Activated CD8-positive, alpha-beta memory T cell treated with anti-CD3 and anti-CD28 coated beads, Interleukin-2, amount 10 ng/mL, durations not matched to agents 7 days and 5 days (primary cell): Measurements from ENCODE around the gene LHPP. TPM values are rescaled to one million over a fixed set of nuclear protein-coding genes. Genes with fewer than 3 reads are reported as not detected.

Experiments
- ATAC-seq: fragments of 150-1000 bp; cut with Tn5 transposase; one replicate; pipeline ENCODE4 v1.10.0; 2021; ENCODE audit warnings: moderate library complexity
- CTCF ChIA-PET: fragments of 350-600 bp; sonication (Branson Sonifier 250); formaldehyde crosslinking; loops from one replicate; lab custom pipeline; 2021; ENCODE audit warnings: antibody characterized with exemption; lab: Charles Lee
- DNase-seq: peaks from one replicate; pipeline ENCODE4 v3.0.0-alpha.2; 2020
- H3K27ac Mint-ChIP-seq: one replicate; pipeline ENCODE4 v1.8.0; 2021; ENCODE audit warnings: mild to moderate bottlenecking, mixed read lengths
- H3K27me3 Mint-ChIP-seq: one replicate; pipeline ENCODE4 v1.8.0; 2021; ENCODE audit warnings: mixed read lengths
- H3K36me3 Mint-ChIP-seq: one replicate; pipeline ENCODE4 v1.8.0; 2021; ENCODE audit warnings: mild to moderate bottlenecking, mixed read lengths
- H3K4me1 Mint-ChIP-seq: one replicate; pipeline ENCODE4 v1.8.0; 2021; ENCODE audit warnings: mixed read lengths
- H3K4me3 Mint-ChIP-seq: one replicate; pipeline ENCODE4 v1.8.0; 2021; ENCODE audit warnings: mild to moderate bottlenecking, moderate library complexity, mixed read lengths
- H3K9me3 Mint-ChIP-seq: one replicate; pipeline ENCODE4 v1.8.0; 2022; ENCODE audit warnings: low read depth, mixed read lengths
- total RNA-seq, 2 experiments: library from RNA; stranded (reverse); gene quantifications; one replicate each; pipeline ENCODE4 v1.2.3, GENCODE V29; 2021

Gene LHPP
- total RNA-seq, 2 experiments from 2014 or later, result 10.6 to 16.7 TPM

DNA sequence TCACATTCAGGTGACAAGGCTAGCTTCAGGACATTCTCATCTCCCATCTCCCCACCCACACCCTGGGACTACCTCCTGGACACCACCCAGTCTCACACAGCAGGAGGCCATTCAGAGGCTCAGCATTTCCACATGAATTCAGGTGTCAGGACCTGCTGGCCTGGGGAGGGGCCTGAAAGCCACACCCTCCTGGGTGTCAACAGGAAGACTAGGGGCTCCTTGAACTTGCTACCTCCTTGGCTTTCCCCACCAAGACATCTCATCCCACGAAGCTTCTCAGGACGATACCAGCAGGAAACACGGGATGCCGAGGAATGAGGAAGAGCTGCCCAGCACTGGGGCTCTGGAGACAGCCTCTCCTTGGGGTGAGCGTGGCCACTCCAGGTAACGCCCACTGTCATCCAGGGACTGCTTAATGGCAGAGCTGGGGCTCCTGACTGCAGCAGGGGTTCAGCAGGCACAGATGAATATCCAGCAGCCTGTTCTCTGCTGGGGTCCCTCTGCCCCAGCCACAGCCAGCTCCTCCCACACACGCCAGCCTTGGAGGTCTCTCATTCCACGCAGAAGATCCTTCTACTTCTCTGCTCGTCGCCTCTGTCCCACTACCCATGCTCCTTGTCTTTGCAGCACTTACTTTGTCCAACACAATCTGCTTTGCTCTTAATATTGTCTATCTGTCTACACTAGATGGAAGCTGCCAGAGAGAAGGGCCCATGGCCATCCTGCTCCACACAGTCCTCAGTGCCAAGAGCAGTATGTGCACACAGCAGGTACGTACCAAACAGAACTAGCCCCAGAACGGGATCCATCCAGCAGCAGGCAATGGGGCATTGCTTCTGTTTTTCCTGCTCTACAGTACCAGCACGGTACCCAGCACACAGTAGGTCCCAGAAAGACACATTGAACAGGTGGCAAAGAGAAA lies 193.8 kb downstream of the LHPP start:
- ATAC-seq (no peak), DNase-seq (no peak)
- Mint-ChIP-seq H3K9me3 (no peaks in the 10 kb centered on the region), H3K4me1 (peaks cover 82% of the 10 kb centered on the region), H3K36me3 (peaks cover 10% of the 10 kb centered on the region), H3K27me3 (no peaks in the 10 kb centered on the region), H3K4me3 (no peak overlapping the region), H3K27ac (peak overlapping the region; percentile 11)
- CTCF ChIA-PET, result interaction anchor here (0.7 to 3.6 kb wide), 5 partner anchors 9 to 171 kb away, joined by 3 to 24 read pairs (median 3); no protein-coding TSS in a partner anchor

DNA sequence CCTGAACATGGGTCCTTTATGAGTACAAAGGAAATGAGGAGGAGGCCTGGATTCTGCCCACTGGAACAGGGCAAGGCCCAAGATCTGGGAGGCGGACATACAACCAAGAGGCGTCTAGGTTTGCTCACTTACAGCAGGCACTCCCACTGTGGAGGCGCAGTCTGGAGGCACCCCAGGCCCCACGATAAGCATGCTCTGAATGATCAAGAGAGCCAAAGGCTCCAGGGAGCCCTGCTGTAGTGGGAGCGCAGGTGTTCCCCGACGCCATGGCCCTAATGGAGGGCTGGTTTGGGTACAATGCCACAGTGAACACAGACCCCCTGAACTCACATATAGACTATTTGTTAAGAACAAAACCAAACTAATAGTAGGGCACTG lies 194.5 kb downstream of the LHPP start:
- Mint-ChIP-seq H3K4me1 (peaks cover 79% of the 10 kb centered on the region), H3K9me3 (no peaks in the 10 kb centered on the region), H3K4me3 (no peak overlapping the region), H3K27me3 (no peaks in the 10 kb centered on the region), H3K36me3 (peaks cover 8% of the 10 kb centered on the region), H3K27ac (no peak overlapping the region)
- no peak for ATAC-seq
- CTCF ChIA-PET, result interaction anchor here (3.6 kb wide), 1 partner anchor 85 kb away, joined by 24 read pairs; no protein-coding TSS in a partner anchor
- DNase-seq, result no peak

DNA sequence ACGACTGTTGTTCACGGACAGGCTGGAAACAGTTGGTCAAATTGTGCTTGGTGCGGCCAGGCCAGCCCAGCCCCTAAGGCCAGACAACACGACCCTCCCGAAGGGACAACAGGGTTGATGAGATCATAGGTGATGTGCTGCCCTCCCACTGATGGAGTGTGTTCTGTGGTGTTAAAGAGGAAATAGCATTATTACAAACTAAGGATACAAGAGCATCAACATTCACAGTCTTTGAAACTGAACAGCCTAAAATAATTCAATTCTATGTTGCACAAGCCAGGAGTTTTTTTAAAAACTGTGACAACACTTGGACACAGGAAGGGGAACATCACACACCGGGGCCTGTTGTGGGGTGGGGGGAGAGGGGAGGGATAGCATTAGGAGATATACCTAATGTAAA lies 194.9 kb downstream of the LHPP start:
- no peaks in the 10 kb centered on the region for H3K9me3 Mint-ChIP-seq
- CTCF ChIA-PET, result no interaction called here
- ATAC-seq (no peak), DNase-seq (no peak)
- no peak overlapping the region for H3K4me3 Mint-ChIP-seq
- H3K36me3 Mint-ChIP-seq, result peaks cover 8% of the 10 kb centered on the region
- H3K27ac Mint-ChIP-seq, result no peak overlapping the region
- no peaks in the 10 kb centered on the region for H3K27me3 Mint-ChIP-seq
- peaks cover 75% of the 10 kb centered on the region for H3K4me1 Mint-ChIP-seq

DNA sequence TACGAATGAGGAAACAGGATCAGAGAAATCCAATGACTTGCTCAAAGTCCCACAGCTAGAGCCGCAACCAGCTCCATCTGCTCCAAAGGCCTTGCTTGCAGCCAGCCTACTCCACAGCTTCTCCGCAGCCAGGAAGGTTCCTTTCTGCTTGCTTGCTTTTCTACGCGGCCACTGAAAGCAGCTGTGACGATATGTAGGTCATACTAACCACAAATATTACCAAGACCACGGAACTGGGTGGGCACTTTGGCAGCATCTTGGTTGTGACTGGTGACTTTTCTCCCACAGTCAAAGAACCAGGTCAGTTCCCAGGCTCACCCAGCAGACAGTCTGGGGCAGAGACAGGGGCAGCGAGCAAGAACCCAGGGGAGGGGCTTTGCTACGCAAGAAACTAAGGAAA lies 196.2 kb downstream of the LHPP start:
- ATAC-seq (peak; percentile 40), DNase-seq (peak; percentile 63)
- Mint-ChIP-seq H3K36me3 (peaks cover 8% of the 10 kb centered on the region), H3K4me1 (peaks cover 62% of the 10 kb centered on the region), H3K27ac (peak overlapping the region; percentile 72), H3K27me3 (no peaks in the 10 kb centered on the region), H3K9me3 (no peaks in the 10 kb centered on the region), H3K4me3 (peak overlapping the region; percentile 10)
- CTCF ChIA-PET, result interaction anchor here (0.6 to 3.0 kb wide), 5 partner anchors 9 to 124 kb away, joined by 3 to 21 read pairs (median 5); no protein-coding TSS in a partner anchor

DNA sequence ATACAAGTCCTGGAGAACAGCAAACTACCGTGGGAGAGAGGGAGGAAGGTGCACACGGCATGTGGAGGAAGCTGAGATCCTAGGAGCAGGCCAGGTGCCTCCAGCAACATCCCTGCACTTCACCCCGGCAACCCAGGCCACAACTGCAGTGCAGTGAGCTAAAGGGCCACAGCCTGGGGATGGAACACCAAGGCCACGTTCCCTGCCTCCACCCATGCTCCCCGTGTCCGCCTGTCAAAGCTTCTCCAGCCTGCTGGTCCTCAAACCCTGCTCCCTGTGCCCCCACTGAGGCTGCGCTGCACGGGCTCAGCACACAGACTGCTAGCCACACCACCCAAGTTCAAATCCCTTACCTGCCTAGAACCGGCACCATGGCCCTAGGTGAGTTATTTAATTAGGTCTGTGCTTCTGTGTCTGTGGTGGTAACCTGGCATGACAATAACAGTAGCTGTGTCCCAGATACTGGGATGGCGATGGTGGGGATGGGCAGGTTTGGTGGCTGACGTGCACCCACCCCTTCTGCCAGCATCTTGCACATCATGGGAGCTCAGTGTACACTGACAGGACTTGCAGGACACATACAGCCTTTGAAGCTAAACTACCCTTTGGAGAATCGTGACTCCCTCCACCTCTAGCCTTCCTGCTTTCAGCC lies 197.1 kb downstream of the LHPP start:
- DNase-seq, result no peak
- H3K36me3 Mint-ChIP-seq, result peaks cover 9% of the 10 kb centered on the region
- H3K4me1 Mint-ChIP-seq, result peaks cover 61% of the 10 kb centered on the region
- H3K9me3 Mint-ChIP-seq, result no peaks in the 10 kb centered on the region
- H3K4me3 Mint-ChIP-seq, result no peak overlapping the region
- CTCF ChIA-PET, result interaction anchor here (1.1 to 3.0 kb wide), 6 partner anchors 10 to 125 kb away, joined by 3 to 21 read pairs (median 4); no protein-coding TSS in a partner anchor
- ATAC-seq, result no peak
- H3K27ac Mint-ChIP-seq, result peak overlapping the region; percentile 72
- H3K27me3 Mint-ChIP-seq, result no peaks in the 10 kb centered on the region

DNA sequence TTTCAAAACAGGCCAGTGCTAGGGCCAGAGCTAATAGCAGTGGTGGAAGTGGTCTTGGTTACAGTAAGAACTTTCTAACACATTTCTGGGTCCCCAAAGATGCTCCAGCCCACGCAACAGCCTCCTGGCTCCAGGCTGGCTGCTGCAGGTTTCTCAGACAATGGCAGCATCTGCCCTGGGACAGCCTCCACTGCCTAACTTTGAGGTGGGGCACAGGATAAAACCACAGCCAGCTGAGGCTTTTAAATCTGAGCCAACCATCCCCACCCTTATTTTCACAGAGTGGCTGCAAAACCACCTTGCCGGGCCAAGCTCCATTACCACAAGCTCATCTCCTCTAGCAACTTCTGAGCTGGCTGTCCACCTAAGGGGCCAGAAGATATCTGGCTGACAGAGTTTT lies 197.8 kb downstream of the LHPP start:
- no peaks in the 10 kb centered on the region for H3K27me3 Mint-ChIP-seq
- no peak overlapping the region for H3K4me3 Mint-ChIP-seq
- H3K36me3 Mint-ChIP-seq, result peaks cover 9% of the 10 kb centered on the region
- peak overlapping the region; percentile 55 for H3K27ac Mint-ChIP-seq
- DNase-seq (peak; percentile 52), ATAC-seq (no peak)
- peaks cover 59% of the 10 kb centered on the region for H3K4me1 Mint-ChIP-seq
- CTCF ChIA-PET, result interaction anchor here (1.1 to 3.0 kb wide), 6 partner anchors 11 to 125 kb away, joined by 3 to 21 read pairs (median 5); no protein-coding TSS in a partner anchor
- no peaks in the 10 kb centered on the region for H3K9me3 Mint-ChIP-seq

DNA sequence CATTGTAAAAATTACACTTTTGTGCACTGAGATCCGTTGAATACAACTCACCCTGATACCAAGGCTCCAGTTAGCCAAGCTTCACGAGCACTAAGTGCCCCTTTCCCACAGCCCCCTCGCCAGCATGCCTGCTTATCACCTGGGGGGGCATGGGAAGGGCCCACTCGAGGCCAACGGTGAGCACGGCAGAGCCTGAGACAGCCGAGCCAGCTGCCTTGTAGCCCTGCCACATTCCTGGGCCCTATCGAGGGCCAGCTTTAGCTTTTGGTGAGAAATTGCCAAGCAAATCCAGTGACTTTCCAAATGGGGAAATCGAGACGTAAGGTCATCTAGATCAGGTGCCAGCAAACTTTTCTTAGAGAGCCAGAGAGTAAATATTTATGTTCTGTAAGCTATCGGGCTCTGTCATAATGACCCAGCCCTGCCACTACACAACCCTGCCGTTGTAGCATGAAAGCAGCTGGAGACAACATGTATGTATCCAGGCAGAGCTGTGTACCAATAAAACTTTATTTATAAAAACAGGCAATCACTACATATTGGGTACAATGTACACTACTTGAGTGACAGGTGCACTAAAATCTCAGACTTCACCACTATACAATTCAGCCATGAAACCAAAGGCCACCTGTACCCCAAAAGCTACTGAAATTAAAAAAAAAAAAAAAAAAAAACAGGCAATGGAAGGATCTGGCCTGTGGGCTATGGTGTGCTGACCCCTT lies 198.9 kb downstream of the LHPP start:
- Mint-ChIP-seq H3K27me3 (no peaks in the 10 kb centered on the region), H3K4me3 (no peak overlapping the region), H3K36me3 (peaks cover 7% of the 10 kb centered on the region), H3K27ac (no peak overlapping the region), H3K9me3 (no peaks in the 10 kb centered on the region), H3K4me1 (peaks cover 48% of the 10 kb centered on the region)
- DNase-seq (no peak), ATAC-seq (no peak)
- CTCF ChIA-PET, result interaction anchor here (1.4 to 2.1 kb wide), 2 partner anchors 11 to 59 kb away, joined by 6 to 8 read pairs; no protein-coding TSS in a partner anchor

DNA sequence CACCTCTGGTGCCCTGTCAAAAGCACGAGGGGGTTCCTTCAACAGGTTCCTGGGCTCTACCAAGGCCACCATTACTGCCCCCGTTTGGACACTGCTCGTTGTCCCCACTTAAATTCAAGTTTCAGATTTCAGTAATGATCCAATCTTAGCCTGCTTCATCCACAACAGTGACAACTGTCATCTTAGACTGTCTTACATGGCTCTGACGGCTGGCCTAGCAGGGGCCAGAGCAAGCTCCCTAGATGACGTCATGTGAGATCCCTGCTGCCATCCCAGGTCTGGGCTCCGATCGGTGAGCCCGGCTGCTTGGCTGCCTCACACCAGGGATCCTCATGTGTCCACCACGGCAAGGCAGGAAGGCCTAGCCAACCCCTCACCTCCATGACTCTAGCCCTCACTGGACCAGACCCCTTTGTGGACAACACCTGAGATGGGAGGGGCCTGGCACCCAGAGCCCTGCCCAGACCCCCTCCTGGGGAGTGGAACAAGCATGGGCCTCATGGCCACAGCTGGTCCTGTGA lies 200.1 kb downstream of the LHPP start:
- H3K4me1 Mint-ChIP-seq, result peaks cover 40% of the 10 kb centered on the region
- no peak for ATAC-seq
- no peak for DNase-seq
- CTCF ChIA-PET, result interaction anchor here (1.2 kb wide), 2 partner anchors 13 to 26 kb away, joined by 3 to 5 read pairs; no protein-coding TSS in a partner anchor
- peaks cover 1% of the 10 kb centered on the region for H3K36me3 Mint-ChIP-seq
- no peaks in the 10 kb centered on the region for H3K27me3 Mint-ChIP-seq
- no peaks in the 10 kb centered on the region for H3K9me3 Mint-ChIP-seq
- no peak overlapping the region for H3K27ac Mint-ChIP-seq
- no peak overlapping the region for H3K4me3 Mint-ChIP-seq

DNA sequence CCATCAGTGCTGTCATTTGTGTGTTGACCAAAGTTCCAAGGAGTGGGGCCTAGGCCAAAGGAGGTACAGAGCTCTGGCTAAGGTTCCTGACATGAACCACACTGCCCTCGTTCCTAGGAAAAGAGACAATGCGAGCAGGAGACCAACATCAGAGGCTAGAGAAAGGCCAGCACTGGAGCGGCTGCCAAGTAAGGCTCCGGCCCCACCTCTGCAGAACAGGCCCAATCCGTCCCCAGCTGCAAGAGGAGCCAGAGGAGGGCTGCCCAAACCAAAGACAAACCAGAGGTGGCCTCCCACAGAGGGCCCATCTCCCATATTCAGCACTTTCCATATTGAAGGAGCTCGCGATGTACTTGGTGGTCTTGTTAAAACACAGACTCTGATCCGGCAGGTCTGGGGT lies 201.6 kb downstream of the LHPP start:
- no peaks in the 10 kb centered on the region for H3K27me3 Mint-ChIP-seq
- H3K36me3 Mint-ChIP-seq, result peaks cover 3% of the 10 kb centered on the region
- ATAC-seq, result no peak
- CTCF ChIA-PET, result interaction anchor here (0.8 to 1.3 kb wide), 3 partner anchors 11 to 79 kb away, joined by 3 to 4 read pairs (median 3); no protein-coding TSS in a partner anchor
- no peak overlapping the region for H3K27ac Mint-ChIP-seq
- no peaks in the 10 kb centered on the region for H3K9me3 Mint-ChIP-seq
- no peak for DNase-seq
- H3K4me3 Mint-ChIP-seq, result no peak overlapping the region
- peaks cover 34% of the 10 kb centered on the region for H3K4me1 Mint-ChIP-seq

Other genes starting within 250 kb of the LHPP start
- 10 to 100 TPM; 18.7 to 32.3 TPM for gene OAT, start 42.9 kb upstream of the LHPP start, total RNA-seq
- not detected for gene NKX1-2, start 11.8 kb upstream of the LHPP start, total RNA-seq